ENCODE measurements around the gene CELF2.

The CELF2 gene

DNA sequence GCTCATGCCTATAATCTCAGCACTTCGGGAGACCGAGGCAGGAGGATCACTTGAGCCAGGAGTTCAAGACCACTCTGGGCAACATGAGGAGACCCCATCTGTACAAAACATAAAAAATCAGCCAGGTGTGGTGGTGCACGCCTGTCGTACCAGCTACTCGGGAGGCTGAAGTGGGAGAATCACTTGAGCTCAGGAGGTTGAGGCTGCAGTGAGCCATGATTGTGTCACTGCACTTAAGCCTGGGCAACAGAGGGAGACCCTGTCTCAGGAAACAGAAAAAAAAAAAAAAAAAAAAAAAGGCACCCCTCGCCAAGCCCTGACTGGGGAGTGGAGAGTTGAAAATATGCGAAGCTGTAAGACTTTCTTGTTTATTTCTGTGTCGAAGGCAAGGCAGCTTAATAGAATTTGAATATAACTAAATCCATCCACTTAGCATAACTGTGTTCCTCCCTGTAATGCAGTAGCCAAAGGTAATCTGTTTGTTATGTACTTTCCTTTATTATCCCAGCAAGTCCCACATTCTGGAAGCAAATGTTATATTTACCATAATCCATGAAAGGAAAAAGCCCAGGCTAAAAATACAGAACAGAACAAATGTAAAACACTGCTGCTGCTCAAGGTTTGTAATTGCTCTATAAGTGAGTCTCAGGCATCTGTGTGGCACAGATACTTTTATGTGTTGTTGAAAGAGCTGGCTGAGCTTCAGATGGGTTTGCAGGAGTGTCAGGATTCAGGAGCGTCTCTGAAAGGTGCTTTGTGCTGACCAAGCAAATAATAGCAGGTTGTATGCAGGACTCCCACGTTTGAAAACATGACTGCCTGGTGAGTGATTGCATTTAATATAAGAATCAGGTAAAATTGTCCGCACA, 127.2 kb downstream of the CELF2 start:
- Histone ChIP-seq H3K4me1 (ENCODE audit: control insufficient read depth, low read depth, low read length) (peaks cover 55% of the 10 kb centered on the region), H3K9ac (ENCODE audit: low read length) (no peak overlapping the region), H3K36me3 (ENCODE audit: control insufficient read depth, low read depth, low read length) (no peaks in the 10 kb centered on the region), H3K4me3 (ENCODE audit: low read length) (no peak overlapping the region), H3K9me3 (ENCODE audit: control insufficient read depth, low read depth, low read length) (no peaks in the 10 kb centered on the region), H3K27ac (ENCODE audit: low read length) (peak overlapping the region; percentile 3), H3K27me3 (ENCODE audit: control insufficient read depth, insufficient read depth, low read length) (no peaks in the 10 kb centered on the region)

DNA sequence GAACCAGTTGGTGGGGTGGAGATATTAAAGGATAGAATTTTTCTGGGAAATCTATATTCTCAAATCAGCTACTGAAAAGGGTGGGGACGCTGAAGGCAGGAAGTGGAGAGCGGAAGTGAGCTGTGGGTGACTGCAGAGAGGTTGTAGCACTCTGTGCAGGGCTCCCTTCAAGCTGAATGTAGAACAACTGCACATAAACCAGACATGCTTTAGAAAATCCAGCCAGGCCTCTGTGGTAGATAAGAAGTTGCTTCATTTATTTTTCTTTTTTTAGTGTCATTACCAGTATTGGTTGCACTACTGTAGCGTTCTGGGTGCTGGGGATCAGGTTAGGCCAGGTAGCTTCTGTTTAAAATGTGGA, 127.8 kb downstream of the CELF2 start:
- H3K9ac ChIP-seq (ENCODE audit: low read length): no peak overlapping the region
- peaks cover 58% of the 10 kb centered on the region for H3K4me1 ChIP-seq (ENCODE audit: control insufficient read depth, low read depth, low read length)
- H3K36me3 ChIP-seq (ENCODE audit: control insufficient read depth, low read depth, low read length): no peaks in the 10 kb centered on the region
- no peaks in the 10 kb centered on the region for H3K27me3 ChIP-seq (ENCODE audit: control insufficient read depth, insufficient read depth, low read length)
- H3K27ac ChIP-seq (ENCODE audit: low read length): peak overlapping the region; percentile 3
- no peak overlapping the region for H3K4me3 ChIP-seq (ENCODE audit: low read length)
- no peaks in the 10 kb centered on the region for H3K9me3 ChIP-seq (ENCODE audit: control insufficient read depth, low read depth, low read length)

DNA sequence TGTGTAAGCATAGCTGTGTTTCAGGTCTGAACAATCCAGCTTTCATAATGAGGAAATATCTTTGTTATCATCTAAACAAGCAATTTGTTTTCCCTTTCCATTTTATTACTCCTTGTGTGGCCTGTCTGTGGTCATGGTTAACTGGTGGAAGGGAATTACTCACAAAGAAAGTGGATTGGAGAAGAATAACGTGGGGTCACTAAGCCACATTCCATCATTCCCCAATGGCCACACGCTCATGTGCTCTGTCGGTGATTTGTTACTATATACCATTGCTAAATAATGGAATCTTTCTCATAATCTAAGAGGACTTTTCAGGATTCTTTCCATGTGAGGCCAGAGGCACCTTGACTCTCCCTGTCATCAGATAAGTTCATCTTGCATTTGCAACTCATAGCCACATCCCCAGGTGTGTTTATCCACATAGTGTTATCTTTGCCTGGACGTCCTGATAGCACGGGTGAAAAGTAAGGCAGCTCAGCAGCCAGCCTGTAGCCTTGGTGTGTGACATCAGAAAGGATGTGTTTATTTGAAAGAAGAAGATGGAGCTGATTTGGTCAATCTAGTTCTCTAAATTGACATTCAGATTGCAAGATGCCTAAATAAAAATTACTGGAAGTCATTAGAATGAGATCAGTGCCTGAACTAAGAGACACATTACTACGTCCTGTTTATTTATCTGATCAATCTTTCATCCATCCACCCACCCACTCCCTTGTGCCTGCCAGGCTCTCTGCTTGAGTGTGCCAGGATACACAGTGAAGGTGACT, 128.9 kb downstream of the CELF2 start:
- H3K36me3 ChIP-seq (ENCODE audit: control insufficient read depth, low read depth, low read length): no peaks in the 10 kb centered on the region
- H3K9ac ChIP-seq (ENCODE audit: low read length): no peak overlapping the region
- no peaks in the 10 kb centered on the region for H3K27me3 ChIP-seq (ENCODE audit: control insufficient read depth, insufficient read depth, low read length)
- no peaks in the 10 kb centered on the region for H3K9me3 ChIP-seq (ENCODE audit: control insufficient read depth, low read depth, low read length)
- H3K4me3 ChIP-seq (ENCODE audit: low read length): no peak overlapping the region
- no peak overlapping the region for H3K27ac ChIP-seq (ENCODE audit: low read length)
- H3K4me1 ChIP-seq (ENCODE audit: control insufficient read depth, low read depth, low read length): peaks cover 61% of the 10 kb centered on the region

DNA sequence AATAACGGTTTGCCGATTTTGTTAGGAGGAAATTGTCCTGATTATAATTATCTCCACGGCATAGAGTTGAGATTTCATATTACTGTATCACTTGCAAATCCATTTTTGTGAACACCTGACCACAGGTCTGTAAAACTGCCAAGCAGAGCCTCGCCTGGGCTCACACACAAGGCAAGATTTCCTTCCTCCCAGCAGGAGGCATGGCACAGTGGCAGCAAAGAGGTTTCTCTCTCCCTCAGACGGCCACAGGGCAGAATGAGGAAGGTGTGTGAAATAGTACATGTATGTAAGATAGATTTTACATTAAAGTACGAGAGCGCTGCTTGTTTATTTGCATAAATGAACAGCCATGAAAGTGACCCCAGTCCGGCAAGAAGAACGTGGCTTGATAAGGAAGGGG, 130.1 kb downstream of the CELF2 start:
- Histone ChIP-seq H3K27ac (ENCODE audit: low read length) (no peak overlapping the region), H3K27me3 (ENCODE audit: control insufficient read depth, insufficient read depth, low read length) (no peaks in the 10 kb centered on the region), H3K9me3 (ENCODE audit: control insufficient read depth, low read depth, low read length) (no peaks in the 10 kb centered on the region), H3K9ac (ENCODE audit: low read length) (no peak overlapping the region), H3K4me3 (ENCODE audit: low read length) (no peak overlapping the region), H3K4me1 (ENCODE audit: control insufficient read depth, low read depth, low read length) (peaks cover 61% of the 10 kb centered on the region), H3K36me3 (ENCODE audit: control insufficient read depth, low read depth, low read length) (no peaks in the 10 kb centered on the region)

DNA sequence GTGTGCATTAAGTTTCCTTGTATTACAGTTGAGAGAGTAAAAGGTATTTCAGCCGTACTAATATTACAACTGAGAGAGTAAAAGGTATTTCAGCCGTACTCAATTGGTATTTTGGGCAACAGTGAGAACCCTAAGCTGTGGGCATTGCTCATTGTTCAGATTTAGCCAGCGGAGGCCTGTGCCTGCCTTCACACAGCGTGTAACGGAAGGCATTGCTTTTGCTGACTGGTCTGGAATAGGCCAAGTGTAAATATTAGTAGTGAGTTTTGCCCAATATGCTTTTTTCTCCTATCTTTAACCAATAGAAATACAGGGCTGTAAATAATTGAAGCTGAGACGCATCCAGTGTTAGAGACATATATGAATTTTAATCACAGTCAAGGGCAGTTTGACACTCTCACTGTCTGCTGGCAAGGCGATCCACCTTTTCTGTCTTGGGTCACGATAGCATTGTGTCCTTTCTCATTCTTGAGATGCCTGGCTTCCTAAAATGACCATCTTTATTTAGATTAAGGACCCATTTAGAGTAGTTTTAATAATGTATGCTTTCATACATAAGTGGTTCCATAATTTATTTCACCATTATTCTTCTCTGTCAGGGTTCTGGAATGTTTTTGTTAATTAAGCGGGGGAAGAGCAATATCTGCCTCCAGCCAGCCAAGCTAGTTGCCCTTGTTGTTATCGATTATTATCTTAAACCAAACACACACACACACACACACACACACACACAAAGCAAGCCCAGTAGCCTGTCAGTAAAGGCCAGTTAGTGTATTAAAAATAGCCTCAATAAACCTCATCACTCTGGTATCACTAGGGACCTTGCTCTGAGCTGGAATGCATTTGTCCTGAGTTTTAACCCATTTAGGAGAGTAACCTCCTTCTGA, 130.7 kb downstream of the CELF2 start:
- H3K9me3 ChIP-seq (ENCODE audit: control insufficient read depth, low read depth, low read length): no peaks in the 10 kb centered on the region
- no peak overlapping the region for H3K9ac ChIP-seq (ENCODE audit: low read length)
- H3K36me3 ChIP-seq (ENCODE audit: control insufficient read depth, low read depth, low read length): no peaks in the 10 kb centered on the region
- no peak overlapping the region for H3K27ac ChIP-seq (ENCODE audit: low read length)
- H3K4me3 ChIP-seq (ENCODE audit: low read length): no peak overlapping the region
- H3K27me3 ChIP-seq (ENCODE audit: control insufficient read depth, insufficient read depth, low read length): no peaks in the 10 kb centered on the region
- peaks cover 57% of the 10 kb centered on the region for H3K4me1 ChIP-seq (ENCODE audit: control insufficient read depth, low read depth, low read length)

DNA sequence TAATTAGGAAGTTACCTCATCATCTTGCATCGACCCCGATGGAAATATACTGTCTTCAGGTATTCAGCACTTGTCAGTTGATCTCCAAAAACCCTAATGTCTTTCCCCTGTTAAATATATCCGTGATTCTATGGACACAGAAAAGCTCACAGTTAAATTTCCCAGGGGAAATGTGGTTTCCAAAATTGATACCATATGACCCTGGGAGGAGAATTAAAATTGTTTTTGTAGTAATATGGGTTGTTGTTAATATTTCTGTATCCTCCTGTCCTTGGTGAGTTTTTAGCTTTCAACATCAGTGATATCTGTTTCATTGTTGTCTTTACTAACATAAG, 132.1 kb downstream of the CELF2 start:
- Histone ChIP-seq H3K27ac (ENCODE audit: low read length) (no peak overlapping the region), H3K27me3 (ENCODE audit: control insufficient read depth, insufficient read depth, low read length) (no peaks in the 10 kb centered on the region), H3K9ac (ENCODE audit: low read length) (no peak overlapping the region), H3K4me1 (ENCODE audit: control insufficient read depth, low read depth, low read length) (peaks cover 52% of the 10 kb centered on the region), H3K36me3 (ENCODE audit: control insufficient read depth, low read depth, low read length) (no peaks in the 10 kb centered on the region), H3K4me3 (ENCODE audit: low read length) (no peak overlapping the region), H3K9me3 (ENCODE audit: control insufficient read depth, low read depth, low read length) (no peaks in the 10 kb centered on the region)

DNA sequence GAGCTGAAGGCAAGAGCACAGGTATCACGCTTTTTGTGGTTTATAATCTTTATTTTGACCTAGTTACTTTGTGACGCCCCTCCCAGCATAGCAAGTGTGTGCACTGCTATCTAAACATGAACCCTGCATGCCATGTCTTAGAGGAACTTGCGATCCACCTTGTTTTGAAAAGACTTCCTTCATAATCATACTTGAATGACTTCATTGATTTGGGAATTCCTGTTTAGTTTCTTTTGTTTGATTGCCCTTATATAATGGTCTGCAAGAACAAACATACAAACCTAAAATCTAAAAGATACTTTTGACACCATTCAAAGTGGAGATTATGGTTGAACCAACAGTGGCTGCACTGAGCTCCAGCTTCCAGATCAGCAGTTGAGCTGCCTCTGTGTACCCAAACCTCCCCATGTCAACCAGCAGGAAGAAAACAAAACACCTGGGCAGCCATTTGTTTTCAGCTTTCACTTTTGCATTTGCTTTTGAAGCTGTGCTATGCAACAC, 132.6 kb downstream of the CELF2 start:
- Histone ChIP-seq H3K27me3 (ENCODE audit: control insufficient read depth, insufficient read depth, low read length) (no peaks in the 10 kb centered on the region), H3K27ac (ENCODE audit: low read length) (no peak overlapping the region), H3K4me1 (ENCODE audit: control insufficient read depth, low read depth, low read length) (peaks cover 52% of the 10 kb centered on the region), H3K4me3 (ENCODE audit: low read length) (no peak overlapping the region), H3K9me3 (ENCODE audit: control insufficient read depth, low read depth, low read length) (no peaks in the 10 kb centered on the region), H3K36me3 (ENCODE audit: control insufficient read depth, low read depth, low read length) (no peaks in the 10 kb centered on the region), H3K9ac (ENCODE audit: low read length) (no peak overlapping the region)

DNA sequence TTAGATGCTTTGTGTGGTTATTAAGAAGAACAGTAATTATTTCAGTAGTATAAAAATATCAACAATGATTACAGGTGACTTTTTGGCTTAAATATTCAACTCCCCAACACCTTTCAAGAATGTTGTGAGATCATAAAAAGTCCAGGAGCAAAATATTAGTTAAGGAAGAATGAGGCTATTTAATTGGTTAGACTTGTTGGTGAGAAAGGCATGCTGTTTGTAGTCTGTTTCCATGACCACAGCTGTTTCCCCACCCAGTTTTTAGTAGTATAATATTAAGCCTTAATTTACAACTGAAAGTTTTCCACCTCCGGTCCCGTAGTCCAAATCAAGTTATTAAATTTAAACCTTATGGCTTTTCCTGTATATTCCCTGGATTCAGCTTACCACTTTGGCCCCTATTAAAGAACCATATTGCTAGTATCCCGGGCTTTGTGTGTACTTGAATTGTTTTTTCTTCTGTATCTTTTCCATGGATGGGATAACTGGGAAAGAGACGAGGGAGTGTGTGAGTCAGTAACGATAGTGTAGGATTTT, 133.3 kb downstream of the CELF2 start:
- Histone ChIP-seq H3K4me1 (ENCODE audit: control insufficient read depth, low read depth, low read length) (peaks cover 50% of the 10 kb centered on the region), H3K27me3 (ENCODE audit: control insufficient read depth, insufficient read depth, low read length) (no peaks in the 10 kb centered on the region), H3K9me3 (ENCODE audit: control insufficient read depth, low read depth, low read length) (no peaks in the 10 kb centered on the region), H3K9ac (ENCODE audit: low read length) (no peak overlapping the region), H3K4me3 (ENCODE audit: low read length) (no peak overlapping the region), H3K36me3 (ENCODE audit: control insufficient read depth, low read depth, low read length) (no peaks in the 10 kb centered on the region), H3K27ac (ENCODE audit: low read length) (no peak overlapping the region)

DNA sequence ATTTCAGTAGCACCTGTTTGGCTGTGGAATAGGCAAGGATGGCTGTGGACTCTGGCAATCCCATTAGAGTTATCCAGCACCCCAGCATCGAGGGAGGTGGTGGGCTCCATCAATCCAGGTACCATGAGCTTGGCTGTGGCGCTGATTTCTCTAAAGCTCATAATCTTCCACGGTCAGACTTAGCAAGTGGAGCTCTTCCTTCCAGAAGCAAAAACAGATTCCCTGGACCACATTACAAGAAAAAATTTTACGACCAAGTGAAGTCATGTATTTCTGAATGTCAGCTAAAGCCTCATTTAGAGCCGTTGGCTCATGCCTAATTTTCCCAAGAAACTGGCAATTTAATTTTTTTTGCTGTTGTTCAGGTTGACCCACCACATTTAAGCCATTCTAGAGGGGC, 135.1 kb downstream of the CELF2 start:
- H3K36me3 ChIP-seq (ENCODE audit: control insufficient read depth, low read depth, low read length): no peaks in the 10 kb centered on the region
- no peak overlapping the region for H3K4me3 ChIP-seq (ENCODE audit: low read length)
- no peak overlapping the region for H3K27ac ChIP-seq (ENCODE audit: low read length)
- H3K9me3 ChIP-seq (ENCODE audit: control insufficient read depth, low read depth, low read length): no peaks in the 10 kb centered on the region
- H3K27me3 ChIP-seq (ENCODE audit: control insufficient read depth, insufficient read depth, low read length): no peaks in the 10 kb centered on the region
- no peak overlapping the region for H3K9ac ChIP-seq (ENCODE audit: low read length)
- peaks cover 33% of the 10 kb centered on the region for H3K4me1 ChIP-seq (ENCODE audit: control insufficient read depth, low read depth, low read length)

DNA sequence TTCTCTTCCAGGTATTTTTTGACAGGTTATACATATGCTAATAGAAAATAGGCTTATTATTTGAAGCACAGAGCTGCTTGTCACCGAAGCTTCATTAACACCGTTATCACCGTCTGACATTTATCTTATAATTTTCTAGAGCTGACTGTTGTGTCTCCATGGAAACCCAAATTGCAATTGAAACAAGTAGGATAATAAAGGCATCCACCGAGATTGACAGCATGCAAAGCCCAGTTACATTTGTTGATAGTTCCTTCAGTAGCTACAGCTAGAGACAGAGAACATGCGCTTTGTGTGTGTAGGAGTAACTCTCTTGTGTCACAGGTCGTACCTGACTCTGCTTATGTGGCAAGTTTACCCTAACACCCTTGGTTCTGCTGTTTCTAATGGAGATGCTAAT, 135.6 kb downstream of the CELF2 start:
- Histone ChIP-seq H3K9me3 (ENCODE audit: control insufficient read depth, low read depth, low read length) (no peaks in the 10 kb centered on the region), H3K36me3 (ENCODE audit: control insufficient read depth, low read depth, low read length) (no peaks in the 10 kb centered on the region), H3K9ac (ENCODE audit: low read length) (no peak overlapping the region), H3K4me1 (ENCODE audit: control insufficient read depth, low read depth, low read length) (peaks cover 29% of the 10 kb centered on the region), H3K4me3 (ENCODE audit: low read length) (no peak overlapping the region), H3K27ac (ENCODE audit: low read length) (no peak overlapping the region), H3K27me3 (ENCODE audit: control insufficient read depth, insufficient read depth, low read length) (no peaks in the 10 kb centered on the region)

DNA sequence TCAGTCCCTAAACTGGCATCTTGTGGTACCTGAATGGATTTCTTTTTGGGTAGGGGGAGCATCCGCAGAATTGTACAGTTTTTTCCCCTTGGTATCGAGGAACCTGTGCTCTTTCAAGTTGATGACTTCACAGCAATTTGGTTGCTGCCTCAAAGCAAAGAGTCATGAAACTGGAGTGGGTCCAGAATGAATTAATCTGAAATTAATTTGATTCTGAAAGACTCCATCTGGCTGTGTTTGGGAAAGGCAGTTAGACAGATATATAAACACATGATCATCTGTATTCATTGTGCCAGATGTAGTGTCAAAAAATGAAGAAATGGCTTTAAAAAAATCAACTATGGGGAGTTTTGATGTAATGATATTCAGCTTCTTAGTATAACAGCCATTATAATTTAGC, 136.1 kb downstream of the CELF2 start:
- Histone ChIP-seq H3K9me3 (ENCODE audit: control insufficient read depth, low read depth, low read length) (no peaks in the 10 kb centered on the region), H3K27ac (ENCODE audit: low read length) (no peak overlapping the region), H3K4me3 (ENCODE audit: low read length) (no peak overlapping the region), H3K4me1 (ENCODE audit: control insufficient read depth, low read depth, low read length) (peaks cover 24% of the 10 kb centered on the region), H3K36me3 (ENCODE audit: control insufficient read depth, low read depth, low read length) (no peaks in the 10 kb centered on the region), H3K9ac (ENCODE audit: low read length) (no peak overlapping the region), H3K27me3 (ENCODE audit: control insufficient read depth, insufficient read depth, low read length) (no peaks in the 10 kb centered on the region)
